Measurements from ENCODE around the gene ZNF594. TPM values are rescaled to one million over a fixed set of nuclear protein-coding genes. Genes with fewer than 3 reads are reported as not detected.

The ZNF594 gene
- total and polyA plus RNA-seq, 2 donors (not counting 3 experiments of a cell fraction or from before 2014, with no cell fraction given) = 1.2 to 5.8 TPM

DNA sequence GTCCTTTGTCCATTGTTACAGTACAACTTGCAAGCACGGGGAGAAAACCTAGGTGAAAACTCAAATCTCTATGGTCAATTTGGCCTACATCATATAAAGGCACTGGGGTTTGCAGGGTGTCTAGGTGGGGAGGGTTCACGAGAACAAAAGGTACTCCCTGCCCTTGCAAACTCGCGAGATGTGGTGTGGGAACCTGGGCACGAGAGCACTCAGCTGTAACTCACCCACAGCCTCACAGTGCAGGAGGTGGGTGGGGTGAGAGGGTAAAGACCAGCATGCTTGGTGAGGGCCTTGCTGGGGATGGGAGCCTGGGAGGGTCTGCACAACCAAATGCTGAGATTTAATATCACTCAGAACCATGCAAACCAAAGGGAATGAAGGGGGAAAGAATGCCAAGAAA, 18.4 kb upstream of the ZNF594 start:
- no peak overlapping the region for H3K9ac ChIP-seq (replicated peaks; ENCODE audit: extremely low read depth, insufficient read depth, low read length)
- TF ChIP-seq GATA2 (IDR thresholded peaks at IDR 0.05; ENCODE audit: insufficient read depth, insufficient read length, low read depth, low read length) (no peak), POLR2AphosphoS5 (IDR thresholded peaks at IDR 0.05; ENCODE audit: insufficient read depth, low read depth, low read length) (no peak), FOS (IDR thresholded peaks at IDR 0.05; ENCODE audit: borderline replicate concordance, insufficient read depth, low read length) (no peak), EZH2 (IDR thresholded peaks at IDR 0.05; ENCODE audit: borderline replicate concordance, low read depth, low read length, severe bottlenecking) (no peak), POLR2A (IDR thresholded peaks at IDR 0.05; ENCODE audit: low read depth, low read length) (no peak), MYC (IDR thresholded peaks at IDR 0.05; ENCODE audit: low read depth, low read length) (no peak), JUN (IDR thresholded peaks at IDR 0.05; ENCODE audit: borderline replicate concordance, insufficient read depth, insufficient read length, low read depth) (no peak)
- TF ChIP-seq, protein P1, sequence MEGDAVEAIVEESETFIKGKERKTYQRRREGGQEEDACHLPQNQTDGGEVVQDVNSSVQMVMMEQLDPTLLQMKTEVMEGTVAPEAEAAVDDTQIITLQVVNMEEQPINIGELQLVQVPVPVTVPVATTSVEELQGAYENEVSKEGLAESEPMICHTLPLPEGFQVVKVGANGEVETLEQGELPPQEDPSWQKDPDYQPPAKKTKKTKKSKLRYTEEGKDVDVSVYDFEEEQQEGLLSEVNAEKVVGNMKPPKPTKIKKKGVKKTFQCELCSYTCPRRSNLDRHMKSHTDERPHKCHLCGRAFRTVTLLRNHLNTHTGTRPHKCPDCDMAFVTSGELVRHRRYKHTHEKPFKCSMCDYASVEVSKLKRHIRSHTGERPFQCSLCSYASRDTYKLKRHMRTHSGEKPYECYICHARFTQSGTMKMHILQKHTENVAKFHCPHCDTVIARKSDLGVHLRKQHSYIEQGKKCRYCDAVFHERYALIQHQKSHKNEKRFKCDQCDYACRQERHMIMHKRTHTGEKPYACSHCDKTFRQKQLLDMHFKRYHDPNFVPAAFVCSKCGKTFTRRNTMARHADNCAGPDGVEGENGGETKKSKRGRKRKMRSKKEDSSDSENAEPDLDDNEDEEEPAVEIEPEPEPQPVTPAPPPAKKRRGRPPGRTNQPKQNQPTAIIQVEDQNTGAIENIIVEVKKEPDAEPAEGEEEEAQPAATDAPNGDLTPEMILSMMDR (IDR thresholded peaks at IDR 0.05; ENCODE audit: extremely low read depth in 1 of 2, insufficient read depth in 1 of 2, low read depth in 1 of 2, low read length in 2 of 2) = no peak
- TF ChIP-seq, protein P2, sequence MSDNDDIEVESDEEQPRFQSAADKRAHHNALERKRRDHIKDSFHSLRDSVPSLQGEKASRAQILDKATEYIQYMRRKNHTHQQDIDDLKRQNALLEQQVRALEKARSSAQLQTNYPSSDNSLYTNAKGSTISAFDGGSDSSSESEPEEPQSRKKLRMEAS (IDR thresholded peaks at IDR 0.05; ENCODE audit: insufficient read depth, insufficient read length) = no peak
- H3K4me1 ChIP-seq (ENCODE audit: control insufficient read depth, extremely low read depth, insufficient read depth, low read length) = no peaks in the 10 kb centered on the region
- POLR2A ChIA-PET = no interaction called here
- FAIRE-seq (no peak), DNase-seq (ENCODE audit: low read depth, low spot score) (no peak)
- no peak overlapping the region for H3K4me3 ChIP-seq (replicated peaks in 1 of 3; ENCODE audit: insufficient read depth in 1 of 3, low read depth in 1 of 3, low read length in 3 of 3)
- H3K9me1 ChIP-seq (replicated peaks; ENCODE audit: control insufficient read depth, extremely low read depth, insufficient read depth, low read length) = no peaks in the 10 kb centered on the region
- CTCF ChIA-PET = no interaction called here
- H3K36me3 ChIP-seq (ENCODE audit: control insufficient read depth in 2 of 2, extremely low read depth in 1 of 2, insufficient read depth in 2 of 2, low read length in 2 of 2) = no peaks in the 10 kb centered on the region
- H3K9me3 ChIP-seq (replicated peaks; ENCODE audit: control insufficient read depth, insufficient read depth, low read length) = no peaks in the 10 kb centered on the region
- dilution Hi-C loops (cut with MboI; ENCODE audit: extremely low pct_ligation_motif_present, low sequenced_read_pairs) (no loop called here), intact Hi-C loops (cut with micrococcal nuclease) (no loop called here)
- no peak overlapping the region for H3K27ac ChIP-seq (ENCODE audit: insufficient read depth, low read depth, low read length)
- no TSS peak for BruUV-seq (replicated peaks)
- H3K79me2 ChIP-seq (ENCODE audit: control insufficient read depth, insufficient read depth, low read length) = no peaks in the 10 kb centered on the region
- H3K27me3 ChIP-seq (ENCODE audit: control insufficient read depth in 2 of 2, insufficient read depth in 2 of 2, low read length in 2 of 2) = no peaks in the 10 kb centered on the region
- H4K20me1 ChIP-seq (replicated peaks; ENCODE audit: control insufficient read depth, extremely low read depth, insufficient read depth, low read length) = no peaks in the 10 kb centered on the region
- H3K4me2 ChIP-seq (ENCODE audit: insufficient read depth, low read length) = no peak overlapping the region
- H2AFZ ChIP-seq (ENCODE audit: low read depth, low read length) = no peak overlapping the region

All from endothelial cell of umbilical vein (primary cell).